B cell (primary cell): ENCODE results near the gene TAS2R9. TPM values are rescaled to one million over a fixed set of nuclear protein-coding genes. Genes with fewer than 3 reads are reported as not detected.

ENCODE experiments used
- ATAC-seq: fragments of 200-7000 bp; cut with Tn5 transposase; one replicate; pipeline ENCODE4 v1.10.0; 2021; ENCODE audit warnings: low read depth, mild to moderate bottlenecking, moderate number of reproducible peaks, moderate library complexity
- CTCF ChIA-PET: fragments of 350-600 bp; sonication (Branson Sonifier 250); formaldehyde crosslinking; loops from one replicate; lab custom pipeline; 2021; ENCODE audit warnings: antibody characterized with exemption, inconsistent platforms; lab: Charles Lee
- POLR2A ChIA-PET: fragments of 350-600 bp; sonication (Branson Sonifier 250); formaldehyde crosslinking; loops from one replicate; lab custom pipeline; 2021; ENCODE audit warnings: antibody characterized with exemption; lab: Charles Lee
- DNase-seq: peaks from one replicate; pipeline ENCODE4 v3.0.0; 2013
- H2AFZ ChIP-seq: 2 replicates; pipeline ENCODE4 v1.6.1; 2012; ENCODE audit warnings: mild to moderate bottlenecking, low read depth, low read length; ENCODE audit not compliant: insufficient read depth, poor library complexity, severe bottlenecking
- H3K27ac ChIP-seq, 2 donors: 1 replicate in 1 of 2; 2 replicates in 1 of 2; pipeline ENCODE4 v1.5.1; 2012 to 2013; ENCODE audit warnings: low read length in 2 of 2, mild to moderate bottlenecking in 2 of 2, moderate library complexity in 1 of 2
- H3K27me3 ChIP-seq, 4 experiments: fragments of 200-600 bp in 1 of 4; sonication (generic) in 1 of 4; replicated peaks in 1 of 4; 1 replicate in 2 of 4; 2 replicates in 2 of 4; pipeline versions ENCODE4 v1.6.1 to v1.7.0; 2013 to 2016; ENCODE audit warnings: low read length in 3 of 4, mild to moderate bottlenecking in 2 of 4, mixed read lengths in 1 of 4, moderate library complexity in 1 of 4; ENCODE audit not compliant: insufficient read depth in 4 of 4, control insufficient read depth in 3 of 4; ENCODE audit errors: control extremely low read depth in 1 of 4
- H3K36me3 ChIP-seq, 2 experiments: replicated peaks in 1 of 2; 1 replicate in 1 of 2; 2 replicates in 1 of 2; pipeline versions ENCODE4 v1.6.1 to v1.7.1; 2013; ENCODE audit warnings: low read length in 1 of 2; ENCODE audit not compliant: insufficient read depth in 2 of 2, control insufficient read depth in 1 of 2; ENCODE audit errors: control extremely low read depth in 1 of 2, extremely low read depth in 1 of 2
- H3K4me1 ChIP-seq, 2 donors: fragments of 200-600 bp in 1 of 2; sonication (generic) in 1 of 2; 1 replicate in 1 of 2; 2 replicates in 1 of 2; pipeline versions ENCODE4 v1.5.1 to v1.6.1; 2013 to 2017; ENCODE audit warnings: low read length in 2 of 2; ENCODE audit not compliant: control insufficient read depth in 2 of 2, insufficient read depth in 2 of 2
- H3K4me2 ChIP-seq: replicated peaks from 2 replicates; pipeline ENCODE3; 2012; ENCODE audit warnings: mild to moderate bottlenecking, low read depth, low read length; ENCODE audit not compliant: poor library complexity, severe bottlenecking
- H3K4me3 ChIP-seq, 5 experiments: fragments of 200-600 bp in 1 of 5; sonication (generic) in 1 of 5; 1 replicate in 3 of 5; 2 replicates in 2 of 5; pipeline versions ENCODE4 v1.5.1 to v1.7.0; 2011 to 2016; ENCODE audit warnings: low read length in 4 of 5, mild to moderate bottlenecking in 4 of 5, low read depth in 2 of 5, control low read depth in 1 of 5, moderate library complexity in 1 of 5; ENCODE audit not compliant: insufficient read depth in 1 of 5; ENCODE audit errors: control extremely low read depth in 1 of 5, extremely low read depth in 1 of 5
- H3K79me2 ChIP-seq: fragments of 200-600 bp; sonication (generic); one replicate; pipeline ENCODE4 v1.6.0; 2016; ENCODE audit warnings: low read length; ENCODE audit not compliant: control insufficient read depth, insufficient read depth
- H3K9ac ChIP-seq: fragments of 200-600 bp; sonication (generic); 2 replicates; pipeline ENCODE4 v1.6.1; 2017; ENCODE audit warnings: mild to moderate bottlenecking, low read length, moderate library complexity
- H3K9me3 ChIP-seq, 3 donors: one replicate each; pipeline versions ENCODE4 v1.6.1 to v1.7.1; 2013; ENCODE audit warnings: low read length in 2 of 3; ENCODE audit not compliant: control insufficient read depth in 2 of 3, insufficient read depth in 1 of 3; ENCODE audit errors: control extremely low read depth in 1 of 3
- H4K20me1 ChIP-seq: 2 replicates; pipeline ENCODE4 v1.6.0; 2012; ENCODE audit warnings: mild to moderate bottlenecking, low read length; ENCODE audit not compliant: insufficient read depth, control insufficient read depth, poor library complexity, severe bottlenecking
- H3K27ac Mint-ChIP-seq: one replicate; pipeline ENCODE4 v1.8.0; 2021; ENCODE audit warnings: mixed read lengths
- H3K27me3 Mint-ChIP-seq: one replicate; pipeline ENCODE4 v1.8.0; 2021; ENCODE audit warnings: mixed read lengths
- H3K4me1 Mint-ChIP-seq: one replicate; pipeline ENCODE4 v1.8.0; 2021; ENCODE audit warnings: mixed read lengths
- H3K4me3 Mint-ChIP-seq: one replicate; pipeline ENCODE4 v1.8.0; 2021; ENCODE audit warnings: mixed read lengths
- H3K9me3 Mint-ChIP-seq: one replicate; pipeline ENCODE4 v1.8.0; 2022; ENCODE audit warnings: mixed read lengths; ENCODE audit not compliant: insufficient read depth
- CTCF ChIP-seq: fragments of 200-600 bp; IDR thresholded peaks from one replicate; pipeline ENCODE4 v1.8.0; 2022; ENCODE audit warnings: antibody characterized with exemption, mild to moderate bottlenecking
- EZH2 ChIP-seq: IDR thresholded peaks from 2 replicates; pipeline ENCODE4 v1.6.1; 2012; ENCODE audit warnings: borderline replicate concordance, low read depth, mild to moderate bottlenecking, moderate library complexity, low read length; ENCODE audit not compliant: insufficient read depth, poor library complexity, severe bottlenecking
- WGBS: methylation state at CpG from one replicate; pipeline ENCODE4 v1.1.5; 2013; ENCODE audit warnings: missing lambda C conversion rate; ENCODE audit not compliant: insufficient coverage; 5-methylcytosine and 5-hydroxymethylcytosine counted together
- intact Hi-C: fragments of 100-400 bp; cut with micrococcal nuclease; formaldehyde crosslinking; loops from one replicate; pipeline ENCODE4 v1.10.0; 2022
- polyA plus RNA-seq: library from polyadenylated mRNA; depleted of rRNA; stranded (reverse); fragments of >200 nt; gene quantifications from 2 replicates; pipeline ENCODE4 v1.2.3, GENCODE V29; 2012
- total RNA-seq, 2 donors: library from RNA; stranded (reverse); fragments of 120-200 nt in 1 of 2; gene quantifications; 1 replicate in 1 of 2; 2 replicates in 1 of 2; pipeline versions ENCODE4 v1.2.3 to v1.2.4, GENCODE V29; 2013 to 2022

Gene TAS2R9
- total and polyA plus RNA-seq, 2 donors (not counting 1 experiment from before 2014, with no cell fraction given): not detected

GRCh38 chr12:10853776-10854175, 43.8 kb upstream of the TAS2R9 start:
- CTCF ChIA-PET: no interaction called here
- ATAC-seq: no peak

More at GRCh38 chr12:10853776-10854175, 43.8 kb upstream of the TAS2R9 start:
- Histone ChIP-seq H3K36me3 (peaks cover 2 to 13% of the 10 kb centered on the region in 2 experiments), H3K79me2 (no peaks in the 10 kb centered on the region), H3K4me2 (no peak overlapping the region), H3K27me3 (no peaks in the 10 kb centered on the region), H3K4me3 (no peak overlapping the region), H3K9me3 (peaks cover 1 to 32% (median 17%) of the 10 kb centered on the region in 3 donors), H2AFZ (no peak overlapping the region), H3K9ac (no peak overlapping the region), H4K20me1 (no peaks in the 10 kb centered on the region), H3K27ac (no peak overlapping the region), H3K4me1 (no peaks in the 10 kb centered on the region)
- Mint-ChIP-seq H3K4me3 (no peak overlapping the region), H3K4me1 (no peaks in the 10 kb centered on the region), H3K27ac (no peak overlapping the region), H3K27me3 (no peaks in the 10 kb centered on the region), H3K9me3 (peaks cover 3% of the 10 kb centered on the region)
- no peak for DNase-seq
- 76% methylated on average over 2 of the region's 2 CpGs for WGBS
- POLR2A ChIA-PET: no interaction called here
- TF ChIP-seq EZH2 (no peak), CTCF (no peak)
- intact Hi-C loops: no loop called here
